B cell (primary cell): ENCODE data around the gene OR6N1. TPM values are rescaled to one million over a fixed set of nuclear protein-coding genes. Genes with fewer than 3 reads are reported as not detected.

ENCODE experiments used
- ATAC-seq: fragments of 200-7000 bp; cut with Tn5 transposase; one replicate; pipeline ENCODE4 v1.10.0; 2021; ENCODE audit warnings: low read depth, mild to moderate bottlenecking, moderate number of reproducible peaks, moderate library complexity
- CTCF ChIA-PET: fragments of 350-600 bp; sonication (Branson Sonifier 250); formaldehyde crosslinking; loops from one replicate; lab custom pipeline; 2021; ENCODE audit warnings: antibody characterized with exemption, inconsistent platforms; lab: Charles Lee
- POLR2A ChIA-PET: fragments of 350-600 bp; sonication (Branson Sonifier 250); formaldehyde crosslinking; loops from one replicate; lab custom pipeline; 2021; ENCODE audit warnings: antibody characterized with exemption; lab: Charles Lee
- DNase-seq: peaks from one replicate; pipeline ENCODE4 v3.0.0; 2013
- H2AFZ ChIP-seq: 2 replicates; pipeline ENCODE4 v1.6.1; 2012; ENCODE audit warnings: mild to moderate bottlenecking, low read depth, low read length; ENCODE audit not compliant: insufficient read depth, poor library complexity, severe bottlenecking
- H3K27ac ChIP-seq, 2 donors: 1 replicate in 1 of 2; 2 replicates in 1 of 2; pipeline ENCODE4 v1.5.1; 2012 to 2013; ENCODE audit warnings: low read length in 2 of 2, mild to moderate bottlenecking in 2 of 2, moderate library complexity in 1 of 2
- H3K27me3 ChIP-seq, 4 experiments: fragments of 200-600 bp in 1 of 4; sonication (generic) in 1 of 4; replicated peaks in 1 of 4; 1 replicate in 2 of 4; 2 replicates in 2 of 4; pipeline versions ENCODE4 v1.6.1 to v1.7.0; 2013 to 2016; ENCODE audit warnings: low read length in 3 of 4, mild to moderate bottlenecking in 2 of 4, mixed read lengths in 1 of 4, moderate library complexity in 1 of 4; ENCODE audit not compliant: insufficient read depth in 4 of 4, control insufficient read depth in 3 of 4; ENCODE audit errors: control extremely low read depth in 1 of 4
- H3K36me3 ChIP-seq, 2 experiments: replicated peaks in 1 of 2; 1 replicate in 1 of 2; 2 replicates in 1 of 2; pipeline versions ENCODE4 v1.6.1 to v1.7.1; 2013; ENCODE audit warnings: low read length in 1 of 2; ENCODE audit not compliant: insufficient read depth in 2 of 2, control insufficient read depth in 1 of 2; ENCODE audit errors: control extremely low read depth in 1 of 2, extremely low read depth in 1 of 2
- H3K4me1 ChIP-seq, 2 donors: fragments of 200-600 bp in 1 of 2; sonication (generic) in 1 of 2; 1 replicate in 1 of 2; 2 replicates in 1 of 2; pipeline versions ENCODE4 v1.5.1 to v1.6.1; 2013 to 2017; ENCODE audit warnings: low read length in 2 of 2; ENCODE audit not compliant: control insufficient read depth in 2 of 2, insufficient read depth in 2 of 2
- H3K4me2 ChIP-seq: replicated peaks from 2 replicates; pipeline ENCODE3; 2012; ENCODE audit warnings: mild to moderate bottlenecking, low read depth, low read length; ENCODE audit not compliant: poor library complexity, severe bottlenecking
- H3K4me3 ChIP-seq, 5 experiments: fragments of 200-600 bp in 1 of 5; sonication (generic) in 1 of 5; 1 replicate in 3 of 5; 2 replicates in 2 of 5; pipeline versions ENCODE4 v1.5.1 to v1.7.0; 2011 to 2016; ENCODE audit warnings: low read length in 4 of 5, mild to moderate bottlenecking in 4 of 5, low read depth in 2 of 5, control low read depth in 1 of 5, moderate library complexity in 1 of 5; ENCODE audit not compliant: insufficient read depth in 1 of 5; ENCODE audit errors: control extremely low read depth in 1 of 5, extremely low read depth in 1 of 5
- H3K79me2 ChIP-seq: fragments of 200-600 bp; sonication (generic); one replicate; pipeline ENCODE4 v1.6.0; 2016; ENCODE audit warnings: low read length; ENCODE audit not compliant: control insufficient read depth, insufficient read depth
- H3K9ac ChIP-seq: fragments of 200-600 bp; sonication (generic); 2 replicates; pipeline ENCODE4 v1.6.1; 2017; ENCODE audit warnings: mild to moderate bottlenecking, low read length, moderate library complexity
- H3K9me3 ChIP-seq, 3 donors: one replicate each; pipeline versions ENCODE4 v1.6.1 to v1.7.1; 2013; ENCODE audit warnings: low read length in 2 of 3; ENCODE audit not compliant: control insufficient read depth in 2 of 3, insufficient read depth in 1 of 3; ENCODE audit errors: control extremely low read depth in 1 of 3
- H4K20me1 ChIP-seq: 2 replicates; pipeline ENCODE4 v1.6.0; 2012; ENCODE audit warnings: mild to moderate bottlenecking, low read length; ENCODE audit not compliant: insufficient read depth, control insufficient read depth, poor library complexity, severe bottlenecking
- H3K27ac Mint-ChIP-seq: one replicate; pipeline ENCODE4 v1.8.0; 2021; ENCODE audit warnings: mixed read lengths
- H3K27me3 Mint-ChIP-seq: one replicate; pipeline ENCODE4 v1.8.0; 2021; ENCODE audit warnings: mixed read lengths
- H3K4me1 Mint-ChIP-seq: one replicate; pipeline ENCODE4 v1.8.0; 2021; ENCODE audit warnings: mixed read lengths
- H3K4me3 Mint-ChIP-seq: one replicate; pipeline ENCODE4 v1.8.0; 2021; ENCODE audit warnings: mixed read lengths
- H3K9me3 Mint-ChIP-seq: one replicate; pipeline ENCODE4 v1.8.0; 2022; ENCODE audit warnings: mixed read lengths; ENCODE audit not compliant: insufficient read depth
- EZH2 ChIP-seq: IDR thresholded peaks from 2 replicates; pipeline ENCODE4 v1.6.1; 2012; ENCODE audit warnings: borderline replicate concordance, low read depth, mild to moderate bottlenecking, moderate library complexity, low read length; ENCODE audit not compliant: insufficient read depth, poor library complexity, severe bottlenecking
- WGBS: methylation state at CpG from one replicate; pipeline ENCODE4 v1.1.5; 2013; ENCODE audit warnings: missing lambda C conversion rate; ENCODE audit not compliant: insufficient coverage; 5-methylcytosine and 5-hydroxymethylcytosine counted together
- intact Hi-C: fragments of 100-400 bp; cut with micrococcal nuclease; formaldehyde crosslinking; loops from one replicate; pipeline ENCODE4 v1.10.0; 2022
- polyA plus RNA-seq: library from polyadenylated mRNA; depleted of rRNA; stranded (reverse); fragments of >200 nt; gene quantifications from 2 replicates; pipeline ENCODE4 v1.2.3, GENCODE V29; 2012
- total RNA-seq, 2 donors: library from RNA; stranded (reverse); fragments of 120-200 nt in 1 of 2; gene quantifications; 1 replicate in 1 of 2; 2 replicates in 1 of 2; pipeline versions ENCODE4 v1.2.3 to v1.2.4, GENCODE V29; 2013 to 2022
- TF ChIP-seq, protein P1 (sequence below): fragments of 200-600 bp; IDR thresholded peaks from one replicate; pipeline ENCODE4 v1.8.0; 2022; ENCODE audit warnings: antibody characterized with exemption, mild to moderate bottlenecking

The OR6N1 gene
- total and polyA plus RNA-seq, 2 donors (not counting 1 experiment from before 2014, with no cell fraction given): not detected

GRCh38 chr1:158731707-158732106 lies 40.3 kb downstream of the OR6N1 start:
- TF ChIP-seq EZH2: no peak
- TF ChIP-seq, protein P1, sequence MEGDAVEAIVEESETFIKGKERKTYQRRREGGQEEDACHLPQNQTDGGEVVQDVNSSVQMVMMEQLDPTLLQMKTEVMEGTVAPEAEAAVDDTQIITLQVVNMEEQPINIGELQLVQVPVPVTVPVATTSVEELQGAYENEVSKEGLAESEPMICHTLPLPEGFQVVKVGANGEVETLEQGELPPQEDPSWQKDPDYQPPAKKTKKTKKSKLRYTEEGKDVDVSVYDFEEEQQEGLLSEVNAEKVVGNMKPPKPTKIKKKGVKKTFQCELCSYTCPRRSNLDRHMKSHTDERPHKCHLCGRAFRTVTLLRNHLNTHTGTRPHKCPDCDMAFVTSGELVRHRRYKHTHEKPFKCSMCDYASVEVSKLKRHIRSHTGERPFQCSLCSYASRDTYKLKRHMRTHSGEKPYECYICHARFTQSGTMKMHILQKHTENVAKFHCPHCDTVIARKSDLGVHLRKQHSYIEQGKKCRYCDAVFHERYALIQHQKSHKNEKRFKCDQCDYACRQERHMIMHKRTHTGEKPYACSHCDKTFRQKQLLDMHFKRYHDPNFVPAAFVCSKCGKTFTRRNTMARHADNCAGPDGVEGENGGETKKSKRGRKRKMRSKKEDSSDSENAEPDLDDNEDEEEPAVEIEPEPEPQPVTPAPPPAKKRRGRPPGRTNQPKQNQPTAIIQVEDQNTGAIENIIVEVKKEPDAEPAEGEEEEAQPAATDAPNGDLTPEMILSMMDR: no peak
- no peak for ATAC-seq

DNA sequence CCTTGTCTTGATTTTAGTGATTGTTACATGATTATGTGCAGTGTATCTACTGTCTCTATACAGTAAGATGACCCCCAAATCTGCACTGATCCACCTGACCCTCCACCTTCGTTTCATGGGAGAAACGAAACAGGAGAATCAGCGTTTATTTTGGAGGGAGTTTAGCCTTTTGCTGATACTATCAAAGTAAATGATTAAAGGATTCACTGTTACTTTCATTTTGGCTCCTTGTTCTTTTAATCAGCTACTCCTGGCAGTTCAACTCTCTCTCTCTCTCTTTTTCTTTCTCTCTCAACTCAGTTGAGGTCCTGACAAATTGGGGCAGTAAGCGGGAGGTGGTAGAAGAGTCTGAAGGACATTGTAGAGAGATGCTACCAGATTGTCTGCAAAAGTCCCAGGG lies 41.5 kb downstream of the OR6N1 start:
- Histone ChIP-seq H3K79me2 (no peaks in the 10 kb centered on the region), H3K4me1 (no peaks in the 10 kb centered on the region), H3K36me3 (no peaks in the 10 kb centered on the region), H3K9me3 (no peaks in the 10 kb centered on the region), H4K20me1 (no peaks in the 10 kb centered on the region), H3K4me3 (no peak overlapping the region), H2AFZ (no peak overlapping the region), H3K4me2 (no peak overlapping the region), H3K27me3 (peaks cover 0 to 9% (median 0%) of the 10 kb centered on the region in 4 experiments), H3K9ac (no peak overlapping the region), H3K27ac (no peak overlapping the region)
- intact Hi-C loops: no loop called here
- no peaks in the 10 kb centered on the region for H3K9me3 Mint-ChIP-seq
- ChIA-PET CTCF (no interaction called here), POLR2A (no interaction called here)
- no peak for DNase-seq
- H3K4me3 Mint-ChIP-seq: no peak overlapping the region
- WGBS: 100% methylated on average over 1 of the region's 4 CpGs
- peaks cover 16% of the 10 kb centered on the region for H3K27me3 Mint-ChIP-seq
- no peak for ATAC-seq
- TF ChIP-seq, protein P1: no peak
- TF ChIP-seq EZH2: no peak
- H3K27ac Mint-ChIP-seq: no peak overlapping the region
- H3K4me1 Mint-ChIP-seq: no peaks in the 10 kb centered on the region

More at GRCh38 chr1:158731707-158732106, 40.3 kb downstream of the OR6N1 start:
- H3K27me3 Mint-ChIP-seq: peaks cover 11% of the 10 kb centered on the region
- H3K4me3 Mint-ChIP-seq: no peak overlapping the region
- WGBS: 95% methylated on average over 4 of the region's 4 CpGs
- H3K9me3 Mint-ChIP-seq: no peaks in the 10 kb centered on the region
- Histone ChIP-seq H2AFZ (no peak overlapping the region), H3K27me3 (peaks cover 0 to 4% (median 0%) of the 10 kb centered on the region in 4 experiments), H3K9ac (no peak overlapping the region), H4K20me1 (no peaks in the 10 kb centered on the region), H3K36me3 (no peaks in the 10 kb centered on the region), H3K27ac (no peak overlapping the region), H3K4me3 (no peak overlapping the region), H3K4me2 (no peak overlapping the region), H3K79me2 (no peaks in the 10 kb centered on the region), H3K4me1 (no peaks in the 10 kb centered on the region), H3K9me3 (no peaks in the 10 kb centered on the region)
- no peak for DNase-seq
- POLR2A ChIA-PET: no interaction called here
- intact Hi-C loops: no loop called here
- H3K4me1 Mint-ChIP-seq: no peaks in the 10 kb centered on the region
- no peak overlapping the region for H3K27ac Mint-ChIP-seq
- CTCF ChIA-PET: no interaction called here
